HepG2 (cell line): ENCODE measurements around the gene CMA1. TPM values are rescaled to one million over a fixed set of nuclear protein-coding genes. Genes with fewer than 3 reads are reported as not detected.

Experiments used
- ATAC-seq: fragments of 200-7000 bp; cut with Tn5 transposase; 3 replicates; pipeline ENCODE4 v1.9.1; 2020; ENCODE audit warnings: mild to moderate bottlenecking, moderate library complexity
- BruUV-seq: library from RNA; stranded (reverse); fragments of 400-500 nt; replicated peaks from 2 replicates; lab custom pipeline; 2021; lab: Mats Ljungman, UMichigan
- CTCF ChIA-PET: fragments of 300-600 bp; formaldehyde crosslinking; extraction: SDS; loops from one replicate; lab custom pipeline; 2021; ENCODE audit warnings: low total read pairs, inconsistent platforms, low intra/inter-chr PET ratio; lab: Yijun Ruan, JAX
- POLR2A ChIA-PET: fragments of 350-600 bp; sonication (Branson Sonifier 250); formaldehyde crosslinking; loops from one replicate; lab custom pipeline; 2020; ENCODE audit warnings: antibody characterized with exemption, inconsistent platforms; lab: Yijun Ruan, JAX
- DNase-seq: peaks from one replicate; pipeline ENCODE4 v3.0.0-alpha.2; 2015; ENCODE audit warnings: low spot score
- FAIRE-seq: peaks from 3 replicates; lab custom pipeline; 2011; peaks lifted over from hg19 to GRCh38; lab: Jason Lieb, UNC
- H2AFZ ChIP-seq: one replicate; pipeline ENCODE4 v1.6.1; 2011; ENCODE audit warnings: low read length, inconsistent platforms
- H3K27ac ChIP-seq: fragments of 300-600 bp; 3 replicates; pipeline ENCODE4 v1.8.0; 2011; ENCODE audit warnings: mixed run types, mild to moderate bottlenecking, mixed read lengths, low read length, inconsistent platforms; ENCODE audit not compliant: insufficient read depth; ENCODE audit errors: extremely low read length
- H3K27me3 ChIP-seq, 2 experiments: fragments of 200-600 bp in 1 of 2; 2 replicates in 1 of 2; 3 replicates in 1 of 2; pipeline versions ENCODE4 v1.6.0 to v1.8.0; 2011; ENCODE audit warnings: low read length in 2 of 2, mild to moderate bottlenecking in 2 of 2, moderate library complexity in 2 of 2, inconsistent platforms in 1 of 2; ENCODE audit not compliant: insufficient read depth in 2 of 2, control insufficient read depth in 1 of 2
- H3K36me3 ChIP-seq, 2 experiments: fragments of 200-600 bp in 1 of 2; replicated peaks in 1 of 2; 2 replicates in 1 of 2; 3 replicates in 1 of 2; pipeline versions ENCODE4 v1.5.1 to v1.8.0; 2011; ENCODE audit warnings: low read length in 2 of 2, inconsistent platforms in 1 of 2; ENCODE audit not compliant: insufficient read depth in 2 of 2, control insufficient read depth in 1 of 2
- H3K4me1 ChIP-seq: 2 replicates; pipeline ENCODE4 v1.5.1; 2012; ENCODE audit warnings: low read length, inconsistent platforms; ENCODE audit not compliant: insufficient read depth
- H3K4me2 ChIP-seq: 2 replicates; pipeline ENCODE4 v1.6.0; 2011; ENCODE audit warnings: low read depth, low read length, inconsistent platforms
- H3K4me3 ChIP-seq, 3 experiments: fragments of 200-600 bp in 1 of 3; sonication (generic), shearing (Covaris generic) in 1 of 3; replicated peaks in 1 of 3; 2 replicates each; pipeline ENCODE4 v1.5.1; 2011 to 2016; ENCODE audit warnings: low read length in 3 of 3, inconsistent platforms in 2 of 3, low read depth in 2 of 3, mild to moderate bottlenecking in 2 of 3, control low read depth in 1 of 3, mixed read lengths in 1 of 3; ENCODE audit not compliant: insufficient read depth in 1 of 3
- H3K79me2 ChIP-seq: one replicate; pipeline ENCODE4 v1.6.1; 2011; ENCODE audit warnings: low read length, inconsistent platforms; ENCODE audit not compliant: insufficient read depth
- H3K9ac ChIP-seq: 2 replicates; pipeline ENCODE4 v1.6.0; 2011; ENCODE audit warnings: mild to moderate bottlenecking, low read depth, low read length, inconsistent platforms; ENCODE audit not compliant: insufficient read depth
- H3K9me3 ChIP-seq: 2 replicates; pipeline ENCODE4 v1.5.1; 2012; ENCODE audit warnings: mild to moderate bottlenecking, low read length
- H4K20me1 ChIP-seq: 2 replicates; pipeline ENCODE4 v1.6.0; 2011; ENCODE audit warnings: inconsistent platforms, mild to moderate bottlenecking, low read length, moderate library complexity; ENCODE audit not compliant: insufficient read depth
- CREB1 ChIP-seq, 2 experiments: fragments of 450-650 bp in 1 of 2; IDR thresholded peaks; 2 replicates each; pipeline ENCODE4 v1.6.1; 2016 to 2017; ENCODE audit warnings: control low read depth in 1 of 2, mild to moderate bottlenecking in 1 of 2, missing compliant biosample characterization in 1 of 2, missing genetic modification characterization in 1 of 2
- MAFK ChIP-seq, 2 experiments: IDR thresholded peaks in 1 of 2; conservative IDR thresholded peaks in 1 of 2; 2 replicates each; pipeline ENCODE4 v1.6.1; 2011; ENCODE audit warnings: improper control_type of control experiment in 2 of 2, low read length in 2 of 2
- SKI ChIP-seq: fragments of 450-650 bp; IDR thresholded peaks from one replicate; pipeline ENCODE4 v1.6.1; 2018; ENCODE audit warnings: mild to moderate bottlenecking; ENCODE audit not compliant: partially characterized antibody
- THAP9 ChIP-seq: sonication (generic); formaldehyde crosslinking; IDR thresholded peaks from 2 replicates; pipeline ENCODE4; 2020; ENCODE audit warnings: missing genetic modification reagents, mild to moderate bottlenecking, borderline replicate concordance
- WGBS: methylation state at CpG from one replicate; pipeline ENCODE4 v1.1.6; 2017; ENCODE audit warnings: low lambda C conversion rate; 5-methylcytosine and 5-hydroxymethylcytosine counted together
- in situ Hi-C: cut with HindIII; loops from 2 replicates; pipeline ENCODE4 v1.10.0; 2017; ENCODE audit warnings: low pct_unique_long_range_greater_than_20kb; ENCODE audit not compliant: extremely low pct_ligation_motif_present
- intact Hi-C: fragments of 100-400 bp; cut with micrococcal nuclease; formaldehyde crosslinking; loops from one replicate; pipeline ENCODE4 v1.10.0; 2022; ENCODE audit not compliant: unreplicated experiment
- polyA plus RNA-seq, 8 experiments: library from polyadenylated mRNA; depleted of rRNA in 3 of 8; stranded (reverse) in 7 of 8; unstranded in 1 of 8; fragments of >200 nt; fragmentation: Illumina TruSeq in 4 of 8; extraction: Trizol in 4 of 8; gene quantifications; 2 replicates each; pipeline versions ENCODE4 v1.2.1 to v1.2.3, GENCODE V29; 2011 to 2016; ENCODE audit warnings: low read depth in 4 of 8, missing spikeins in 1 of 8, mixed read lengths in 1 of 8; ENCODE audit not compliant: insufficient read depth in 1 of 8
- total RNA-seq, 5 experiments: library from RNA; depleted of rRNA; stranded (reverse); fragments of >200 nt; fragmentation: Illumina TruSeq; extraction: Trizol; gene quantifications; 2 replicates each; pipeline ENCODE4 v1.2.3, GENCODE V29; 2016; ENCODE audit warnings: low read depth in 1 of 5

The CMA1 gene
- total and polyA plus RNA-seq, 2 of the 13 experiments (the other 11 are each of a cell fraction or from before 2014, with no cell fraction given), result not detected

GRCh38 chr14:24463017-24463883, 44.8 kb downstream of the CMA1 start:
- no peak overlapping the region for H3K4me3 ChIP-seq
- TF ChIP-seq THAP9 (CRISPR knock-in tag), result no peak
- TF ChIP-seq CREB1 (IDR thresholded peaks at IDR 0.05), result peak; percentile 68
- no peak for TF ChIP-seq CREB1 (CRISPR knock-in tag; IDR thresholded peaks at IDR 0.05)
- TF ChIP-seq, all 625 proteins: peak for 1
- Histone ChIP-seq H4K20me1 (no peaks in the 10 kb centered on the region), H2AFZ (no peak overlapping the region), H3K27ac (no peak overlapping the region), H3K9ac (no peak overlapping the region), H3K9me3 (no peaks in the 10 kb centered on the region), H3K27me3 (no peaks in the 10 kb centered on the region), H3K4me1 (no peaks in the 10 kb centered on the region), H3K4me2 (no peak overlapping the region), H3K36me3 (peaks cover 2 to 5% of the 10 kb centered on the region in 2 experiments; a peak in 2 of 5 replicates), H3K79me2 (no peaks in the 10 kb centered on the region)
- 32% methylated on average over 5 of the region's 5 CpGs for WGBS
- CTCF ChIA-PET, result no interaction called here
- POLR2A ChIA-PET, result no interaction called here
- ATAC-seq (no peak), DNase-seq (no peak), FAIRE-seq (no peak)
- BruUV-seq, result no TSS peak
- in situ Hi-C loops, result no loop called here
- intact Hi-C loops, result no loop called here

- no peak overlapping the region for H3K9ac ChIP-seq
- H3K4me3 ChIP-seq, result no peak overlapping the region
- H3K36me3 ChIP-seq, result peaks cover 4 to 5% of the 10 kb centered on the region in 2 experiments; a peak in 2 of 5 replicates
- H3K27ac ChIP-seq, result no peak overlapping the region
- CTCF ChIA-PET, result no interaction called here
- TF ChIP-seq MAFK (conservative IDR thresholded peaks at IDR 0.05 in 1 of 2, IDR thresholded peaks at IDR 0.05 in 1 of 2; ENCODE audit: low read length in 2 of 2) (peak in 1 of 2 experiments; percentile 29; a peak in 1 of 4 replicates), SKI (no peak)
- TF ChIP-seq, all 625 proteins: peak for 1
- Histone ChIP-seq H3K9me3 (no peaks in the 10 kb centered on the region), H3K27me3 (no peaks in the 10 kb centered on the region), H3K4me2 (no peak overlapping the region), H2AFZ (no peak overlapping the region), H4K20me1 (no peaks in the 10 kb centered on the region), H3K4me1 (no peaks in the 10 kb centered on the region), H3K79me2 (no peaks in the 10 kb centered on the region)
- no TSS peak for BruUV-seq
- in situ Hi-C loops (no loop called here), intact Hi-C loops (no loop called here)
- no peak for ATAC-seq
- no peak for FAIRE-seq
- POLR2A ChIA-PET, result interaction anchor here (0.8 kb wide), 1 partner anchor 19 kb away, joined by 4 read pairs; no protein-coding TSS in a partner anchor
- no peak for DNase-seq
Observed at GRCh38 chr14:24461336-24461735, 46.7 kb downstream of the CMA1 start.
